PFSK-1 (cell line): ENCODE results near the gene QRFP.

Experiments
- FOXP2 ChIP-seq: optimal IDR thresholded peaks from 2 replicates; pipeline ENCODE3; 2011; ENCODE audit warnings: borderline replicate concordance, control low read depth, inconsistent platforms; ENCODE audit not compliant: insufficient read depth; ENCODE audit errors: extremely low read length, extremely low read depth
- POLR2AphosphoS5 ChIP-seq: IDR thresholded peaks from 2 replicates; pipeline ENCODE4 v1.6.1; 2012; ENCODE audit warnings: low read depth, mild to moderate bottlenecking, control low read depth, low read length, moderate library complexity
- SIN3A ChIP-seq: IDR thresholded peaks from 2 replicates; pipeline ENCODE4 v1.6.1; 2012; ENCODE audit warnings: mild to moderate bottlenecking, low read length, moderate library complexity, borderline replicate concordance; ENCODE audit not compliant: insufficient read depth
- TAF1 ChIP-seq: IDR thresholded peaks from 2 replicates; pipeline ENCODE4 v1.6.1; 2012; ENCODE audit warnings: low read length, control low read depth, borderline replicate concordance; ENCODE audit not compliant: insufficient read depth
- TF ChIP-seq, protein P1 (sequence below), 2 experiments: IDR thresholded peaks; 2 replicates each; pipeline versions ENCODE4 v1.6.1 to v1.8.0; 2011 to 2012; ENCODE audit warnings: low read depth in 2 of 2, low read length in 2 of 2, control low read depth in 1 of 2, inconsistent platforms in 1 of 2, mild to moderate bottlenecking in 1 of 2, moderate library complexity in 1 of 2; ENCODE audit not compliant: insufficient read depth in 1 of 2

The QRFP gene

GRCh38 chr9:130895481-130896232, 955 bp downstream of the QRFP start:
- TF ChIP-seq, protein P1, sequence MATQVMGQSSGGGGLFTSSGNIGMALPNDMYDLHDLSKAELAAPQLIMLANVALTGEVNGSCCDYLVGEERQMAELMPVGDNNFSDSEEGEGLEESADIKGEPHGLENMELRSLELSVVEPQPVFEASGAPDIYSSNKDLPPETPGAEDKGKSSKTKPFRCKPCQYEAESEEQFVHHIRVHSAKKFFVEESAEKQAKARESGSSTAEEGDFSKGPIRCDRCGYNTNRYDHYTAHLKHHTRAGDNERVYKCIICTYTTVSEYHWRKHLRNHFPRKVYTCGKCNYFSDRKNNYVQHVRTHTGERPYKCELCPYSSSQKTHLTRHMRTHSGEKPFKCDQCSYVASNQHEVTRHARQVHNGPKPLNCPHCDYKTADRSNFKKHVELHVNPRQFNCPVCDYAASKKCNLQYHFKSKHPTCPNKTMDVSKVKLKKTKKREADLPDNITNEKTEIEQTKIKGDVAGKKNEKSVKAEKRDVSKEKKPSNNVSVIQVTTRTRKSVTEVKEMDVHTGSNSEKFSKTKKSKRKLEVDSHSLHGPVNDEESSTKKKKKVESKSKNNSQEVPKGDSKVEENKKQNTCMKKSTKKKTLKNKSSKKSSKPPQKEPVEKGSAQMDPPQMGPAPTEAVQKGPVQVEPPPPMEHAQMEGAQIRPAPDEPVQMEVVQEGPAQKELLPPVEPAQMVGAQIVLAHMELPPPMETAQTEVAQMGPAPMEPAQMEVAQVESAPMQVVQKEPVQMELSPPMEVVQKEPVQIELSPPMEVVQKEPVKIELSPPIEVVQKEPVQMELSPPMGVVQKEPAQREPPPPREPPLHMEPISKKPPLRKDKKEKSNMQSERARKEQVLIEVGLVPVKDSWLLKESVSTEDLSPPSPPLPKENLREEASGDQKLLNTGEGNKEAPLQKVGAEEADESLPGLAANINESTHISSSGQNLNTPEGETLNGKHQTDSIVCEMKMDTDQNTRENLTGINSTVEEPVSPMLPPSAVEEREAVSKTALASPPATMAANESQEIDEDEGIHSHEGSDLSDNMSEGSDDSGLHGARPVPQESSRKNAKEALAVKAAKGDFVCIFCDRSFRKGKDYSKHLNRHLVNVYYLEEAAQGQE (IDR thresholded peaks at IDR 0.05; ENCODE audit: insufficient read depth in 1 of 2, low read depth in 2 of 2, low read length in 2 of 2): no peak

DNA sequence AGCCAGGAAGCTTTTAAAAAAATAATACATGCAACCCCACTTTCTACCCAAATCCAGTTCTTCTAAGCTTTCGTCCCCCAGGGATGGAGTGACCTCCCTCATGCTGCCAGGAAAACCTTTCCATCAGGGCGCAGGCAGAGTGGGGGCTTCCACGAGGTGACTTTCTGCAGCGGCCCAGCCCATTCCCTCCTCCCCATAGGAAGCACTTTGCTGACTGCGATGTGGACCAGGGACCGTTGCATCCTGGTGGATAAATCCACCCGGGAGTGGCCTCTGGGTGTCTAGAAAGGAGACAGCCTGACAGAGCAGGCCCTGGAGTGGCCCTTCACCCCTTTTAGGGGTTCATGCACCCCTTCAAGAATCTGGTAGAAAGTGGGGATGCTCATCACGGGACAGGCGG, 1.6 kb downstream of the QRFP start:
- TF ChIP-seq POLR2AphosphoS5: no peak
- no peak for TF ChIP-seq FOXP2
- TF ChIP-seq, protein P1 (IDR thresholded peaks at IDR 0.05; ENCODE audit: insufficient read depth in 1 of 2, low read depth in 2 of 2, low read length in 2 of 2): no peak
- no peak for TF ChIP-seq TAF1
- no peak for TF ChIP-seq SIN3A

GRCh38 chr9:130894546-130894945, 2.1 kb downstream of the QRFP start:
- TF ChIP-seq FOXP2 (no peak), TAF1 (no peak), SIN3A (no peak), POLR2AphosphoS5 (no peak)
- TF ChIP-seq, protein P1 (IDR thresholded peaks at IDR 0.05; ENCODE audit: insufficient read depth in 1 of 2, low read depth in 2 of 2, low read length in 2 of 2): no peak

DNA sequence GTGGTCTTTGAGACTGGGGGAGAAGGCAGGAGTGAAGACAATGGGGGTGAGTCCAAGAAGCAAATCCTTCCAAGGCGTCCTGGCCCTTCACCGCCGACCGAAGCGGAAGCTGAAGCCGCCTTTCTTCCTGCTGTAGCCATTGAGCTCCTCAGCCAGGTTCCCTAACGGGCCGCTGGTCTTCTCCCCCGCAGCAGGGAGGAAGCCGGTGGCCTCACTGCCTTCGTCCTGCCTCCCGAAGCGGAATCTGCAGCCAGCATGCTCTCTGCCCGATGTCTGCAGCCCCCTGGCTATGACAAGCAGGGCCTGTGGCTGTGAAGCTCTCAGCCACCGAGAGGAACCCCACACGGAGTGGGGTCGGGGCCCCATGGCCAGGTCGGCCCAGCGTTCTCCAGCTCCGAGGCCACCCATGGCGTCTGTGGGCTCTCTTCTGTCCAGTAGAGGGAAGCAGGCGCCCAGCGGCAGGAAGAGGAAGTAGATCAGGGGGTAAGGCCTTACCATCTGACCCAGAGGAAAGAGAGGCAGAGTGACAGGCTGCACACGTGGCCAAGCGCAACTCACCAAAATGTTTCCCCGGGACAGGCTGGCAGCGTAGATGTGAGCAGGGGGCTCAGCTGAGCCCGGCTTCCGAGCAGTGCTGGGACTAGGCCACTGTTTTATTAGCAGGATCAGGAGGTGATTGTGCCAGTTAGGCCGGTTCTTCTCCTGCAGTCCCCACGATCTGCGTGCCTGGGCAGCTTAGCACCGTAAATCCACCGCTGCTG, 3.1 kb downstream of the QRFP start:
- TF ChIP-seq TAF1 (no peak), POLR2AphosphoS5 (no peak), SIN3A (no peak), FOXP2 (no peak)
- TF ChIP-seq, protein P1 (IDR thresholded peaks at IDR 0.05; ENCODE audit: insufficient read depth in 1 of 2, low read depth in 2 of 2, low read length in 2 of 2): no peak
